Measurements from ENCODE around the gene PIGT.

DNA sequence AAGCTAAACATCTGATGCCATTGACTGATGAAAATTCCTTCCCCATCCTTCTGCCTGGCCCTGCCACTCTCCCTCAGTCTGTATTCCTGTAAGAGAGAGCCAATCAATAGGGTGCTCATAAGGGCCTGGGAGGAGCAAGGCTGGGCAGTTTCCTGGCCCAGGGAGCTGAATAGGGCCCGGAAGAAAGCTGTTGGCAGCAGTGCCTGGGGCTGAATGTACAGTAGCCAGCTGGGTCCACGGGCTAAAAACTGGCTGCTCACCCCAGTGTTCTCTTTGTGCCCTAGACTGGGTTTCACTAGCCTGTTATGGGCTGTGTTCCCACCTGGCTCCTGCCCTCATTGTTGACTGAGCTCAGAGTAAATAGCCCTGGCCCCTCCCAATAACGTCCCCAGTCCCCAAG lies 51.9 kb downstream of the PIGT start:
- no peak for TF ChIP-seq RARB (CRISPR knock-in tag; IDR thresholded peaks at IDR 0.05)
- TF ChIP-seq, protein P1, sequence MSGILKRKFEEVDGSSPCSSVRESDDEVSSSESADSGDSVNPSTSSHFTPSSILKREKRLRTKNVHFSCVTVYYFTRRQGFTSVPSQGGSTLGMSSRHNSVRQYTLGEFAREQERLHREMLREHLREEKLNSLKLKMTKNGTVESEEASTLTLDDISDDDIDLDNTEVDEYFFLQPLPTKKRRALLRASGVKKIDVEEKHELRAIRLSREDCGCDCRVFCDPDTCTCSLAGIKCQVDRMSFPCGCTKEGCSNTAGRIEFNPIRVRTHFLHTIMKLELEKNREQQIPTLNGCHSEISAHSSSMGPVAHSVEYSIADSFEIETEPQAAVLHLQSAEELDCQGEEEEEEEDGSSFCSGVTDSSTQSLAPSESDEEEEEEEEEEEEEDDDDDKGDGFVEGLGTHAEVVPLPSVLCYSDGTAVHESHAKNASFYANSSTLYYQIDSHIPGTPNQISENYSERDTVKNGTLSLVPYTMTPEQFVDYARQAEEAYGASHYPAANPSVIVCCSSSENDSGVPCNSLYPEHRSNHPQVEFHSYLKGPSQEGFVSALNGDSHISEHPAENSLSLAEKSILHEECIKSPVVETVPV (CRISPR knock-in tag; IDR thresholded peaks at IDR 0.05), result no peak
- TF ChIP-seq ISL1 (CRISPR knock-in tag; IDR thresholded peaks at IDR 0.05), result no peak
- TF ChIP-seq, protein P2, sequence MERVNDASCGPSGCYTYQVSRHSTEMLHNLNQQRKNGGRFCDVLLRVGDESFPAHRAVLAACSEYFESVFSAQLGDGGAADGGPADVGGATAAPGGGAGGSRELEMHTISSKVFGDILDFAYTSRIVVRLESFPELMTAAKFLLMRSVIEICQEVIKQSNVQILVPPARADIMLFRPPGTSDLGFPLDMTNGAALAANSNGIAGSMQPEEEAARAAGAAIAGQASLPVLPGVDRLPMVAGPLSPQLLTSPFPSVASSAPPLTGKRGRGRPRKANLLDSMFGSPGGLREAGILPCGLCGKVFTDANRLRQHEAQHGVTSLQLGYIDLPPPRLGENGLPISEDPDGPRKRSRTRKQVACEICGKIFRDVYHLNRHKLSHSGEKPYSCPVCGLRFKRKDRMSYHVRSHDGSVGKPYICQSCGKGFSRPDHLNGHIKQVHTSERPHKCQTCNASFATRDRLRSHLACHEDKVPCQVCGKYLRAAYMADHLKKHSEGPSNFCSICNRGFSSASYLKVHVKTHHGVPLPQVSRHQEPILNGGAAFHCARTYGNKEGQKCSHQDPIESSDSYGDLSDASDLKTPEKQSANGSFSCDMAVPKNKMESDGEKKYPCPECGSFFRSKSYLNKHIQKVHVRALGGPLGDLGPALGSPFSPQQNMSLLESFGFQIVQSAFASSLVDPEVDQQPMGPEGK (CRISPR knock-in tag; IDR thresholded peaks at IDR 0.05; ENCODE audit: borderline replicate concordance), result no peak
- no peak for TF ChIP-seq ZFP30 (CRISPR knock-in tag; IDR thresholded peaks at IDR 0.05)
- TF ChIP-seq ARNTL (CRISPR knock-in tag; IDR thresholded peaks at IDR 0.05; ENCODE audit: borderline replicate concordance, low read depth), result no peak
- TF ChIP-seq ZNF8 (CRISPR knock-in tag; IDR thresholded peaks at IDR 0.05), result no peak
- no peak for TF ChIP-seq ZFP3 (CRISPR knock-in tag; IDR thresholded peaks at IDR 0.05)
- no peak for TF ChIP-seq ESRRG (CRISPR knock-in tag; IDR thresholded peaks at IDR 0.05)
- TF ChIP-seq PPARA (CRISPR knock-in tag; IDR thresholded peaks at IDR 0.05; ENCODE audit: borderline replicate concordance), result no peak
- TF ChIP-seq BACH2 (CRISPR knock-in tag; IDR thresholded peaks at IDR 0.05; ENCODE audit: borderline replicate concordance), result no peak
- no peak for TF ChIP-seq CREB5 (CRISPR knock-in tag; IDR thresholded peaks at IDR 0.05; ENCODE audit: low read depth)
- TF ChIP-seq TSHZ2 (CRISPR knock-in tag; IDR thresholded peaks at IDR 0.05), result no peak
- no peak for TF ChIP-seq TOX (CRISPR knock-in tag; IDR thresholded peaks at IDR 0.05; ENCODE audit: borderline replicate concordance)

All from SK-N-SH treated with all-trans-retinoic acid at 6 μM for 48 hours (cell line).